OCI-LY7 (cell line): Measurements from ENCODE around the gene HAND1. TPM values are rescaled to one million over a fixed set of nuclear protein-coding genes. Genes with fewer than 3 reads are reported as not detected.

Experiments
- BruUV-seq: library from RNA; stranded (reverse); fragments of 400-500 nt; replicated peaks from 2 replicates; lab custom pipeline; 2021; lab: Mats Ljungman, UMichigan
- CTCF ChIA-PET: fragments of 300-600 bp; sonication (Branson Sonifier 250); formaldehyde crosslinking; loops from one replicate; lab custom pipeline; 2022; ENCODE audit warnings: antibody characterized with exemption; ENCODE audit not compliant: unreplicated experiment; lab: Charles Lee
- POLR2A ChIA-PET: fragments of 300-600 bp; sonication (Branson Sonifier 250); formaldehyde crosslinking; loops from one replicate; lab custom pipeline; 2022; ENCODE audit warnings: antibody characterized with exemption; lab: Charles Lee
- DNase-seq: peaks from one replicate; pipeline ENCODE4 v3.0.0-alpha.2; 2015; ENCODE audit warnings: low spot score
- H2AFZ ChIP-seq: fragments of 200-600 bp; sonication (generic), shearing (Covaris generic); 2 replicates; pipeline ENCODE4 v1.6.1; 2014; ENCODE audit warnings: mild to moderate bottlenecking, antibody characterized with exemption, low read length, moderate library complexity
- H3K27ac ChIP-seq: fragments of 200-600 bp; sonication (generic); 2 replicates; pipeline ENCODE4 v1.5.1; 2014; ENCODE audit warnings: mixed run types, low read depth, mild to moderate bottlenecking, moderate library complexity, low read length, inconsistent platforms; ENCODE audit not compliant: poor library complexity, severe bottlenecking
- H3K36me3 ChIP-seq: fragments of 200-600 bp; sonication (generic); 2 replicates; pipeline ENCODE4 v1.6.1; 2014; ENCODE audit warnings: mild to moderate bottlenecking, antibody characterized with exemption, low read length, moderate library complexity, mixed read lengths; ENCODE audit not compliant: insufficient read depth
- H3K4me1 ChIP-seq: fragments of 200-600 bp; sonication (generic); 2 replicates; pipeline ENCODE4 v1.5.1; 2014; ENCODE audit warnings: mild to moderate bottlenecking, low read length; ENCODE audit not compliant: insufficient read depth, poor library complexity, severe bottlenecking
- H3K4me2 ChIP-seq: fragments of 200-600 bp; sonication (generic); 2 replicates; pipeline ENCODE4 v1.6.1; 2014; ENCODE audit warnings: mild to moderate bottlenecking, low read length
- H3K4me3 ChIP-seq: fragments of 200-600 bp; sonication (generic); 2 replicates; pipeline ENCODE4 v1.5.1; 2014; ENCODE audit warnings: mild to moderate bottlenecking, low read depth, low read length; ENCODE audit not compliant: poor library complexity, severe bottlenecking
- H3K79me2 ChIP-seq: fragments of 200-600 bp; sonication (generic); 2 replicates; pipeline ENCODE4 v1.6.1; 2016; ENCODE audit warnings: low read depth, mild to moderate bottlenecking, low read length, moderate library complexity, mixed read lengths; ENCODE audit not compliant: insufficient read depth
- H3K9me2 ChIP-seq: fragments of 200-600 bp; sonication (generic); 2 replicates; pipeline ENCODE4 v1.6.1; 2016; ENCODE audit warnings: mild to moderate bottlenecking, low read length, mixed read lengths; ENCODE audit not compliant: insufficient read depth
- H3K9me3 ChIP-seq: fragments of 200-600 bp; sonication (generic); 2 replicates; pipeline ENCODE4 v1.6.1; 2014; ENCODE audit warnings: mild to moderate bottlenecking, mixed run types, low read length, mixed read lengths
- H4K20me1 ChIP-seq: fragments of 200-600 bp; sonication (generic); 2 replicates; pipeline ENCODE4 v1.6.1; 2014; ENCODE audit warnings: mild to moderate bottlenecking, antibody characterized with exemption, low read length, moderate library complexity, mixed read lengths; ENCODE audit not compliant: insufficient read depth
- EZH2phosphoT487 ChIP-seq: fragments of 200-600 bp; sonication (generic); IDR thresholded peaks from 2 replicates; pipeline ENCODE4 v1.6.1; 2018; ENCODE audit warnings: low read depth, borderline replicate concordance, mild to moderate bottlenecking, mixed run types, antibody characterized with exemption, low read length, moderate library complexity, mixed read lengths
- intact Hi-C: fragments of 100-400 bp; cut with micrococcal nuclease; formaldehyde crosslinking; loops from one replicate; pipeline ENCODE4 v1.10.0; 2022; ENCODE audit not compliant: unreplicated experiment
- total RNA-seq, 2 experiments: library from RNA; depleted of rRNA in 1 of 2; stranded (reverse); fragments of >200 nt in 1 of 2; shearing (Covaris generic) in 1 of 2; gene quantifications; 2 replicates each; pipeline ENCODE4 v1.2.3, GENCODE V29; 2014 to 2022
- TF ChIP-seq, protein P1 (sequence below): fragments of 200-600 bp; sonication (generic); conservative IDR thresholded peaks from 2 replicates; pipeline ENCODE4 v1.5.1; 2014; ENCODE audit warnings: mild to moderate bottlenecking, antibody characterized with exemption, low read length, moderate library complexity, mixed read lengths

The HAND1 gene
- total RNA-seq, 2 experiments from 2014 or later = not detected

DNA sequence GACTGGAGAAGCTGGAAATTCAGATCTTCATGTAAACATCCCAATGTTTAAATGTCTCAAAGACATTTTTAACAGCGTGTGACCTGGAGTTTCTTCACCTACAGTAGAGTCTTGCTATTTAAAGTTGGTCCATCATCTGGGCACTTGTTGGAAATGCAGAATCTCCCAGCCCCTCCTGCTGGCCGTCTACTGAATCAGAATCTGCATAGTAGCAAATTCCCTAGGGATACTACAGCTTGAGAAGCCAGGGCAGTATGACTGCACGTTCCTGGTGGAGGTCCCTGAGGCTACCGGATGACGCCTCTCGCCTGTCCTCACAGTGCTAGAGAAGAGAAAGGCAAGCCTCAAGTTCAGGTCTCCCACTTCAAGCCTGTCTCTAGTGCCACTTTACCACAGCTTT, 16.5 kb downstream of the HAND1 start:
- BruUV-seq = no TSS peak
- no peak for TF ChIP-seq EZH2phosphoT487
- H3K4me1 ChIP-seq = no peaks in the 10 kb centered on the region
- no peak overlapping the region for H2AFZ ChIP-seq
- H3K79me2 ChIP-seq = no peaks in the 10 kb centered on the region
- POLR2A ChIA-PET = interaction anchor here (0.7 to 0.8 kb wide), 2 partner anchors 13 to 178 kb away, joined by 3 to 4 read pairs; no protein-coding TSS in a partner anchor
- H3K27ac ChIP-seq = no peak overlapping the region
- H3K4me2 ChIP-seq = no peak overlapping the region
- CTCF ChIA-PET = no interaction called here
- no peaks in the 10 kb centered on the region for H4K20me1 ChIP-seq
- intact Hi-C loops = no loop called here
- no peaks in the 10 kb centered on the region for H3K9me3 ChIP-seq
- DNase-seq = no peak
- no peak overlapping the region for H3K4me3 ChIP-seq
- H3K9me2 ChIP-seq = no peaks in the 10 kb centered on the region
- H3K36me3 ChIP-seq = peaks cover 22% of the 10 kb centered on the region; the same call in 1 of the 2 replicates

DNA sequence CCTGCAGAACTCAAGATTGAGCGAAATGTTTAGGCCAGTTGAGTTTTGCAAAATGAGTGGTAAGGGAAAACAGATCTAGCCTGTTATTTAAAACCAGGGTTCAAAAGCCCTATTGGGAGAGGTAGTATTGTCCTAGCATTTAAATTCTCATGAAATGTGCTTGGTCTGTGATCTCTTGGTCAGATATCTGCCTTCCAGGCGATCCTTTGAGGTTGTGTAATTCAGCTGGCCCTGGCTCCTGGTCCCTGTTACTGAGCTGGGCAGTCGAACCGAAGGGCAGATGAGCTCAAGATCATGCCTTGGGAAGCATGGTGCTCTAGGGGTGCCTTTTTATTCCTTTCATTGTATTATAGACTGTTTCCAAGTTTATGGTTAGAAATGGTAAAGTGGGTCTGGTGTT, 17.9 kb downstream of the HAND1 start:
- no peaks in the 10 kb centered on the region for H4K20me1 ChIP-seq
- H3K79me2 ChIP-seq = no peaks in the 10 kb centered on the region
- H3K4me1 ChIP-seq = no peaks in the 10 kb centered on the region
- intact Hi-C loops = no loop called here
- no peak for TF ChIP-seq EZH2phosphoT487
- POLR2A ChIA-PET = interaction anchor here (0.8 kb wide), 1 partner anchor 149 kb away, joined by 3 read pairs; no protein-coding TSS in a partner anchor
- H2AFZ ChIP-seq = no peak overlapping the region
- H3K9me3 ChIP-seq = no peaks in the 10 kb centered on the region
- no TSS peak for BruUV-seq
- no peak for DNase-seq
- no peak overlapping the region for H3K4me2 ChIP-seq
- H3K4me3 ChIP-seq = no peak overlapping the region
- CTCF ChIA-PET = no interaction called here
- H3K27ac ChIP-seq = no peak overlapping the region
- peaks cover 35% of the 10 kb centered on the region for H3K36me3 ChIP-seq
- H3K9me2 ChIP-seq = no peaks in the 10 kb centered on the region

DNA sequence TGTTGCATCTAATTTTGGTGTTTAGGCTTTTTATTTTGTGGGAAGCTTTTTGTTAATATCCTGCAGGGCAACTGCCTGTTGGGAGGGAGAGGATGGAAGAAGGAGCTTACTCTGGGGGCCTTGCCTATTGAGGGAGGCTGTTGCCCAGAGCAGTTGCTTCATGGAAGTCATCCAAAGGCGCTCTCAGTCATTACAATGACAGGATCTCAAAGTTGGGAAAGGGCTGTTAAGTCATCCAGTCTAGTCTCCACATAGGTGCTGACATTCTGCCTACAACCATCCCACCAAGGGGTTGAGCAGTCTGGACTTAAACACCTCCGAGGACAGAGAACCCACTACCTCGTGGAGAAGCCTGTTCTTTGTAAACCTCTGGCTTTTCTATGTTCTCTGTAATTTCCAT, 19.0 kb downstream of the HAND1 start:
- ChIA-PET CTCF (no interaction called here), POLR2A (interaction anchor here (0.6 to 1.0 kb wide), 2 partner anchors 28 to 156 kb away, joined by 3 read pairs; no protein-coding TSS in a partner anchor)
- H2AFZ ChIP-seq = no peak overlapping the region
- H4K20me1 ChIP-seq = no peaks in the 10 kb centered on the region
- no peaks in the 10 kb centered on the region for H3K79me2 ChIP-seq
- H3K27ac ChIP-seq = no peak overlapping the region
- H3K9me2 ChIP-seq = no peaks in the 10 kb centered on the region
- intact Hi-C loops = no loop called here
- BruUV-seq = no TSS peak
- no peak for TF ChIP-seq EZH2phosphoT487
- TF ChIP-seq, protein P1, sequence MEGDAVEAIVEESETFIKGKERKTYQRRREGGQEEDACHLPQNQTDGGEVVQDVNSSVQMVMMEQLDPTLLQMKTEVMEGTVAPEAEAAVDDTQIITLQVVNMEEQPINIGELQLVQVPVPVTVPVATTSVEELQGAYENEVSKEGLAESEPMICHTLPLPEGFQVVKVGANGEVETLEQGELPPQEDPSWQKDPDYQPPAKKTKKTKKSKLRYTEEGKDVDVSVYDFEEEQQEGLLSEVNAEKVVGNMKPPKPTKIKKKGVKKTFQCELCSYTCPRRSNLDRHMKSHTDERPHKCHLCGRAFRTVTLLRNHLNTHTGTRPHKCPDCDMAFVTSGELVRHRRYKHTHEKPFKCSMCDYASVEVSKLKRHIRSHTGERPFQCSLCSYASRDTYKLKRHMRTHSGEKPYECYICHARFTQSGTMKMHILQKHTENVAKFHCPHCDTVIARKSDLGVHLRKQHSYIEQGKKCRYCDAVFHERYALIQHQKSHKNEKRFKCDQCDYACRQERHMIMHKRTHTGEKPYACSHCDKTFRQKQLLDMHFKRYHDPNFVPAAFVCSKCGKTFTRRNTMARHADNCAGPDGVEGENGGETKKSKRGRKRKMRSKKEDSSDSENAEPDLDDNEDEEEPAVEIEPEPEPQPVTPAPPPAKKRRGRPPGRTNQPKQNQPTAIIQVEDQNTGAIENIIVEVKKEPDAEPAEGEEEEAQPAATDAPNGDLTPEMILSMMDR = no peak
- H3K4me2 ChIP-seq = no peak overlapping the region
- H3K4me1 ChIP-seq = no peaks in the 10 kb centered on the region
- peaks cover 47% of the 10 kb centered on the region for H3K36me3 ChIP-seq
- no peak for DNase-seq
- H3K9me3 ChIP-seq = no peaks in the 10 kb centered on the region
- no peak overlapping the region for H3K4me3 ChIP-seq

DNA sequence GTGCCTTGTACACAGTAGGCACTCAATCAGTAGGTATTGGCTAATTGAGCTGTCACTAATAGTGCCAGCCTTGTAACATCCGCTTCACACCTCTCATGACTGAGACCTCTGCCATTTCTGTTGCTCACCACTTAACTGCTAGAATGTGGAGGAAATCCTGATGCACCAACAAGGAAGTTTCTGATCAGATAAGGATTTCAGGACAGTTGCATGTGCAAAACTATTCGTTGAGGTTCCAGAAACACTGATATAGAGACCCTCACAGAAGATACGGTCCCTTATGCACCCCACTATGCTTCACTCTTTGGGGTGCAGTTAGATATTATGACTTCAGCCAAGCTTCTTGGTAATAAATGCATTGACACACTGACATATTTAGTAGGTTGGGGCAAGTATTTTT, 21.5 kb downstream of the HAND1 start:
- no peaks in the 10 kb centered on the region for H4K20me1 ChIP-seq
- no peaks in the 10 kb centered on the region for H3K9me3 ChIP-seq
- DNase-seq = no peak
- no peak overlapping the region for H2AFZ ChIP-seq
- H3K4me2 ChIP-seq = no peak overlapping the region
- H3K4me1 ChIP-seq = no peaks in the 10 kb centered on the region
- H3K4me3 ChIP-seq = no peak overlapping the region
- no peaks in the 10 kb centered on the region for H3K9me2 ChIP-seq
- no peak for TF ChIP-seq EZH2phosphoT487
- TF ChIP-seq, protein P1 = no peak
- intact Hi-C loops = no loop called here
- no peaks in the 10 kb centered on the region for H3K79me2 ChIP-seq
- ChIA-PET CTCF (no interaction called here), POLR2A (no interaction called here)
- no peak overlapping the region for H3K27ac ChIP-seq
- no TSS peak for BruUV-seq
- H3K36me3 ChIP-seq = peaks cover 70% of the 10 kb centered on the region
